HCT116 (cell line): ENCODE measurements around the gene PAX5. TPM values are rescaled to one million over a fixed set of nuclear protein-coding genes. Genes with fewer than 3 reads are reported as not detected.

ENCODE experiments used
- ATAC-seq: fragments of 200-7000 bp; cut with Tn5 transposase; 2 replicates; pipeline ENCODE4 v1.9.1; 2020; ENCODE audit warnings: mild to moderate bottlenecking, moderate library complexity
- BruUV-seq: library from RNA; stranded (reverse); fragments of 400-500 nt; replicated peaks from 2 replicates; lab custom pipeline; 2021; lab: Mats Ljungman, UMichigan
- CTCF ChIA-PET: fragments of 300-600 bp; sonication (Branson Sonifier 250); formaldehyde crosslinking; loops from one replicate; lab custom pipeline; 2021; ENCODE audit warnings: antibody characterized with exemption; lab: Charles Lee
- POLR2A ChIA-PET: fragments of 300-600, 350-600 bp; sonication (Branson Sonifier 250); formaldehyde crosslinking; loops from one replicate; lab custom pipeline; 2021; ENCODE audit warnings: antibody characterized with exemption; lab: Charles Lee
- RAD21 ChIA-PET, 2 experiments: fragments of 300-600 bp; sonication (Branson Sonifier 250); formaldehyde crosslinking; loops; one replicate each; lab custom pipeline; 2023; ENCODE audit warnings: low total read pairs in 2 of 2; ENCODE audit not compliant: uncharacterized antibody in 2 of 2, unreplicated experiment in 2 of 2, low non-redundant PET in 1 of 2; lab: Charles Lee
- DNase-seq: peaks from one replicate; pipeline ENCODE4 v3.0.0-alpha.2; 2010; ENCODE audit warnings: low read depth, low spot score
- H2AFZ ChIP-seq: fragments of 200-600 bp; shearing (Covaris generic), sonication (generic); 2 replicates; pipeline ENCODE4 v1.6.1; 2017; ENCODE audit warnings: low read depth, mixed run types, mixed read lengths, antibody characterized with exemption, low read length; ENCODE audit not compliant: poor library complexity, severe bottlenecking
- H3K27ac ChIP-seq: 2 replicates; pipeline ENCODE4 v1.5.1; 2012; ENCODE audit warnings: low read depth, low read length
- H3K27me3 ChIP-seq: fragments of 200-600 bp; sonication (generic); 2 replicates; pipeline ENCODE4 v1.6.1; 2016; ENCODE audit warnings: mixed run types, low read length, mixed read lengths; ENCODE audit not compliant: insufficient read depth
- H3K36me3 ChIP-seq, 2 experiments: fragments of 200-500 bp in 1 of 2; fragments of 200-600 bp in 1 of 2; sonication (Bioruptor generic) in 1 of 2; sonication (generic) in 1 of 2; 2 replicates each; pipeline versions ENCODE4 v1.5.1 to v1.6.1; 2014 to 2016; ENCODE audit warnings: low read length in 2 of 2, inconsistent platforms in 1 of 2, mixed read lengths in 1 of 2, mixed run types in 1 of 2; ENCODE audit not compliant: insufficient read depth in 2 of 2, control insufficient read depth in 1 of 2
- H3K4me1 ChIP-seq, 2 experiments: fragments of 200-600 bp in 1 of 2; sonication (generic) in 1 of 2; 2 replicates each; pipeline versions ENCODE4 v1.5.1 to v1.6.1; 2012 to 2017; ENCODE audit warnings: low read length in 2 of 2, inconsistent platforms in 1 of 2, mild to moderate bottlenecking in 1 of 2, mixed read lengths in 1 of 2, mixed run types in 1 of 2, moderate library complexity in 1 of 2; ENCODE audit not compliant: insufficient read depth in 2 of 2, control insufficient read depth in 1 of 2
- H3K4me2 ChIP-seq: fragments of 200-600 bp; sonication (generic); 2 replicates; pipeline ENCODE4 v1.6.1; 2017; ENCODE audit warnings: mixed run types, low read length, mixed read lengths
- H3K4me3 ChIP-seq, 2 experiments: fragments of 200-600 bp in 1 of 2; sonication (generic) in 1 of 2; replicated peaks in 1 of 2; 2 replicates each; pipeline ENCODE4 v1.5.1; 2011 to 2016; ENCODE audit warnings: low read length in 2 of 2, control low read depth in 1 of 2, low read depth in 1 of 2, mild to moderate bottlenecking in 1 of 2, mixed read lengths in 1 of 2, mixed run types in 1 of 2
- H3K79me2 ChIP-seq: fragments of 200-600 bp; sonication (generic); 2 replicates; pipeline ENCODE4 v1.6.1; 2017; ENCODE audit warnings: mild to moderate bottlenecking, mixed run types, low read length, moderate library complexity, mixed read lengths; ENCODE audit not compliant: insufficient read depth
- H3K9ac ChIP-seq: fragments of 200-600 bp; sonication (generic); 2 replicates; pipeline ENCODE4 v1.6.1; 2016; ENCODE audit warnings: low read length, mixed read lengths
- H3K9me2 ChIP-seq: fragments of 200-600 bp; sonication (generic), shearing (Covaris generic); 2 replicates; pipeline ENCODE4 v1.6.1; 2017; ENCODE audit warnings: mixed run types, mild to moderate bottlenecking, moderate library complexity; ENCODE audit not compliant: insufficient read depth
- H3K9me3 ChIP-seq, 2 experiments: fragments of 200-500 bp in 1 of 2; fragments of 200-600 bp in 1 of 2; sonication (Bioruptor generic) in 1 of 2; sonication (generic) in 1 of 2; 2 replicates each; pipeline ENCODE4 v1.6.1; 2014 to 2017; ENCODE audit warnings: low read length in 2 of 2, mixed read lengths in 2 of 2, inconsistent platforms in 1 of 2, low read depth in 1 of 2, mild to moderate bottlenecking in 1 of 2, mixed run types in 1 of 2, moderate library complexity in 1 of 2; ENCODE audit not compliant: control insufficient read depth in 1 of 2, insufficient read depth in 1 of 2
- H4K20me1 ChIP-seq: fragments of 200-600 bp; sonication (generic), shearing (Covaris generic); 2 replicates; pipeline ENCODE4 v1.6.1; 2017; ENCODE audit warnings: mixed run types, mild to moderate bottlenecking, moderate library complexity; ENCODE audit not compliant: insufficient read depth
- CEBPB ChIP-seq: IDR thresholded peaks from 2 replicates; pipeline ENCODE4 v1.6.1; 2012; ENCODE audit warnings: low read depth
- ELF1 ChIP-seq: IDR thresholded peaks from 2 replicates; pipeline ENCODE4 v1.6.1; 2012; ENCODE audit warnings: low read depth, borderline replicate concordance
- EZH2phosphoT487 ChIP-seq: fragments of 200-600 bp; IDR thresholded peaks from 2 replicates; pipeline ENCODE4 v1.6.1; 2018; ENCODE audit warnings: antibody characterized with exemption, borderline replicate concordance
- JUND ChIP-seq: IDR thresholded peaks from 2 replicates; pipeline ENCODE4 v1.6.1; 2012
- POLR2A ChIP-seq: IDR thresholded peaks from 2 replicates; pipeline ENCODE4 v1.7.0; 2011; ENCODE audit warnings: borderline replicate concordance; ENCODE audit not compliant: insufficient read depth, insufficient read length; ENCODE audit errors: extremely low read depth
- POLR2AphosphoS5 ChIP-seq: IDR thresholded peaks from 2 replicates; pipeline ENCODE4 v1.6.1; 2011; ENCODE audit warnings: mild to moderate bottlenecking, low read depth, low read length, moderate library complexity
- RAD21 ChIP-seq: IDR thresholded peaks from 2 replicates; pipeline ENCODE4 v1.6.1; 2012; ENCODE audit warnings: low read depth, mild to moderate bottlenecking
- TCF7L2 ChIP-seq: IDR thresholded peaks from 2 replicates; pipeline ENCODE4 v1.7.0; 2011; ENCODE audit warnings: borderline replicate concordance, inconsistent platforms; ENCODE audit not compliant: insufficient read depth, insufficient read length; ENCODE audit errors: extremely low read depth
- ZNF274 ChIP-seq: fragments of 200-500 bp; sonication (Bioruptor generic); IDR thresholded peaks from 2 replicates; pipeline ENCODE4 v1.6.1; 2014; ENCODE audit warnings: mild to moderate bottlenecking, low read depth, low read length, inconsistent platforms
- intact Hi-C: fragments of 100-400 bp; cut with micrococcal nuclease; formaldehyde crosslinking; loops from 2 replicates; pipeline ENCODE4 v1.10.0; 2022
- total RNA-seq: library from RNA; stranded (reverse); gene quantifications from one replicate; pipeline ENCODE4 v1.2.1, GENCODE V29; 2021; ENCODE audit not compliant: unreplicated experiment
- TF ChIP-seq, protein P1 (sequence below): IDR thresholded peaks from 2 replicates; pipeline ENCODE4 v1.6.1; 2011; ENCODE audit warnings: mild to moderate bottlenecking, low read length, moderate library complexity; ENCODE audit not compliant: insufficient replicate concordance; ENCODE audit errors: extremely low read depth
- TF ChIP-seq, protein P2 (sequence below): IDR thresholded peaks from 2 replicates; pipeline ENCODE4 v1.6.1; 2012
- TF ChIP-seq, protein P3 (sequence below), 3 experiments: fragments of 200-600 bp in 1 of 3; sonication (generic) in 1 of 3; IDR thresholded peaks in 2 of 3; conservative IDR thresholded peaks in 1 of 3; 2 replicates each; pipeline ENCODE4 v1.5.1; 2012 to 2017; ENCODE audit warnings: low read depth in 2 of 3, low read length in 2 of 3, antibody characterized with exemption in 1 of 3, borderline replicate concordance in 1 of 3, control low read depth in 1 of 3, mild to moderate bottlenecking in 1 of 3, mixed read lengths in 1 of 3, mixed run types in 1 of 3, moderate library complexity in 1 of 3; ENCODE audit not compliant: insufficient read depth in 1 of 3

The PAX5 gene
- total RNA-seq, 1 experiment from 2014 or later, result 0.17 TPM

DNA sequence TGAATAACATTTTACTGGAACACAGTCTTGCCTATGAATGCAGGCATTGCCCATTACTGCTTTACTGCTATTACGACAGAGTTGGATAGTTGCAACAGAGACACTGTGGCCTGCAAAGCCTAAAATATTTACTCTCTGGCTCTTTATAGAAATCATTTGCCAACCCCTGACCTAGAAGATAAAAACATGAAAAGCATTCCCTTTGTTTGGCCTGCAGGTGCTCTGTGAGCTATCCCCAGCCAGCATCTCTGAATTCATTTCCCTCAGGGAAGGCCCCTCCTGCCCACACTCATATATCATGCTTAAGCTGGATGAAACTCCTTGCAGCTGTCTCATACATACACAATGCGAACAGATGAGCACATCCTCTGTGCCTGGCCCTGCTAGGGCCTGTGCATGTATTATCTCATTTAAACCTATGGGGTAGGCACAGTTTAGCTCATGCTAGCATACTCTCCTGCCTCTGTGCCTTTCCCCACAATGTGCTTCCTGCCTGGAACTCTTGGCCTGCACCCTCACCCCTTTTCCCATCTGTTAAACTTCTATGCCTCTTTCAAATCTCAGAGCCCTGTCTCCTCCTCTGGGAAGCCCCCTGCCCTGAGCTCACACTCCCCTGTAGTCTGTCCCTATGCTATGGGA lies 193.1 kb downstream of the PAX5 start:
- no peaks in the 10 kb centered on the region for H3K79me2 ChIP-seq
- POLR2A ChIA-PET, result no interaction called here
- H3K9ac ChIP-seq, result no peak overlapping the region
- no peaks in the 10 kb centered on the region for H3K27me3 ChIP-seq
- CTCF ChIA-PET, result no interaction called here
- H3K9me3 ChIP-seq, result no peaks in the 10 kb centered on the region
- H4K20me1 ChIP-seq, result no peaks in the 10 kb centered on the region
- no TSS peak for BruUV-seq
- H3K9me2 ChIP-seq, result no peaks in the 10 kb centered on the region
- no peak overlapping the region for H2AFZ ChIP-seq
- no peaks in the 10 kb centered on the region for H3K36me3 ChIP-seq
- no peak overlapping the region for H3K27ac ChIP-seq
- RAD21 ChIA-PET, result no interaction called here
- no peak overlapping the region for H3K4me2 ChIP-seq
- no peaks in the 10 kb centered on the region for H3K4me1 ChIP-seq
- intact Hi-C loops, result no loop called here
- TF ChIP-seq POLR2A (no peak), TCF7L2 (no peak), ZNF274 (no peak), JUND (no peak)
- TF ChIP-seq, protein P1, sequence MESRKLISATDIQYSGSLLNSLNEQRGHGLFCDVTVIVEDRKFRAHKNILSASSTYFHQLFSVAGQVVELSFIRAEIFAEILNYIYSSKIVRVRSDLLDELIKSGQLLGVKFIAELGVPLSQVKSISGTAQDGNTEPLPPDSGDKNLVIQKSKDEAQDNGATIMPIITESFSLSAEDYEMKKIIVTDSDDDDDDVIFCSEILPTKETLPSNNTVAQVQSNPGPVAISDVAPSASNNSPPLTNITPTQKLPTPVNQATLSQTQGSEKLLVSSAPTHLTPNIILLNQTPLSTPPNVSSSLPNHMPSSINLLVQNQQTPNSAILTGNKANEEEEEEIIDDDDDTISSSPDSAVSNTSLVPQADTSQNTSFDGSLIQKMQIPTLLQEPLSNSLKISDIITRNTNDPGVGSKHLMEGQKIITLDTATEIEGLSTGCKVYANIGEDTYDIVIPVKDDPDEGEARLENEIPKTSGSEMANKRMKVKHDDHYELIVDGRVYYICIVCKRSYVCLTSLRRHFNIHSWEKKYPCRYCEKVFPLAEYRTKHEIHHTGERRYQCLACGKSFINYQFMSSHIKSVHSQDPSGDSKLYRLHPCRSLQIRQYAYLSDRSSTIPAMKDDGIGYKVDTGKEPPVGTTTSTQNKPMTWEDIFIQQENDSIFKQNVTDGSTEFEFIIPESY, result no peak
- H3K4me3 ChIP-seq, result no peak overlapping the region
- no peak for ATAC-seq
- DNase-seq, result no peak

DNA sequence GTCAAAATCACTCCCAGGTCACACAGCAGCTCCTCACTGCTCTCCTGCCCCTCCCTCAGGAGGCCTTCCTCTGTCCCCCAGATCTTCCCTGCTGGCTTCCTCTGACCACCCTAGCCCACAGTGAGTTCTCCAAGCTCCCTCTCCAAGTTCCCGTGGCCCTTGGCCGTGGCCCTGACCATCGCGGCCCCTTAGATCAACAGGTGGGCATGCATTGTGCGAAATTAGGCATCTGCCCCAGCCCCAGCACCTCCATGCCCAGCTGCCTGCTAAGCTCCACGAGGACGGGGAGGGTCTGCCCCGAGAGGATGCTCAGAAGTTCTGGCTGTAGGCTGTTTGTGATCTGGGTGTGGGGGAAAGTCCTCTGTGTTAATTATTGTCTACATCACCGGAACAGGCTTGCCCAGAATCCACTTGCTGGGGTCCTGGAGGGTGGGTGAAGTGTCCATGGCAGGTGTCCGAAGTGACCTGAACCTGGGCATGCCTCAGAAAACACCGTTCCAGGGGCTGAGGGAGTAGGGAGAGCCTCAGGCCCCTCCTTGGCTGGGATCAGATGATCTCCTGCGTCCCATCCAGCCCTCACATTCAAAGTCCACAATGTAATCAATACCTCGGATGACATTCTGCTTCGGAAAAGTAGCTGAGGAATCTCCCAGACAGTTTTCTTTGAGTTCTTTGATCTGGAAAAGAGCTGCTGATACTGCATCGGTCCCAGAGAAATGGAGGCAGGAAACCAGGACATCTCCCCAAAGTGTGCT lies 194.8 kb downstream of the PAX5 start:
- Histone ChIP-seq H4K20me1 (no peaks in the 10 kb centered on the region), H3K27ac (no peak overlapping the region), H3K36me3 (no peaks in the 10 kb centered on the region), H2AFZ (no peak overlapping the region), H3K4me1 (no peaks in the 10 kb centered on the region), H3K9me2 (no peaks in the 10 kb centered on the region), H3K4me2 (no peak overlapping the region), H3K9me3 (no peaks in the 10 kb centered on the region), H3K9ac (no peak overlapping the region), H3K4me3 (no peak overlapping the region), H3K79me2 (no peaks in the 10 kb centered on the region), H3K27me3 (no peaks in the 10 kb centered on the region)
- CTCF ChIA-PET, result no interaction called here
- POLR2A ChIA-PET, result no interaction called here
- BruUV-seq, result no TSS peak
- intact Hi-C loops, result no loop called here
- no peak for ATAC-seq
- RAD21 ChIA-PET, result no interaction called here
- no peak for DNase-seq
- TF ChIP-seq RAD21 (no peak), EZH2phosphoT487 (no peak), POLR2AphosphoS5 (no peak), CEBPB (no peak), ELF1 (no peak)
- TF ChIP-seq, protein P2, sequence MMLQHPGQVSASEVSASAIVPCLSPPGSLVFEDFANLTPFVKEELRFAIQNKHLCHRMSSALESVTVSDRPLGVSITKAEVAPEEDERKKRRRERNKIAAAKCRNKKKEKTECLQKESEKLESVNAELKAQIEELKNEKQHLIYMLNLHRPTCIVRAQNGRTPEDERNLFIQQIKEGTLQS, result no peak
- TF ChIP-seq, protein P1, result no peak
- TF ChIP-seq, protein P3, sequence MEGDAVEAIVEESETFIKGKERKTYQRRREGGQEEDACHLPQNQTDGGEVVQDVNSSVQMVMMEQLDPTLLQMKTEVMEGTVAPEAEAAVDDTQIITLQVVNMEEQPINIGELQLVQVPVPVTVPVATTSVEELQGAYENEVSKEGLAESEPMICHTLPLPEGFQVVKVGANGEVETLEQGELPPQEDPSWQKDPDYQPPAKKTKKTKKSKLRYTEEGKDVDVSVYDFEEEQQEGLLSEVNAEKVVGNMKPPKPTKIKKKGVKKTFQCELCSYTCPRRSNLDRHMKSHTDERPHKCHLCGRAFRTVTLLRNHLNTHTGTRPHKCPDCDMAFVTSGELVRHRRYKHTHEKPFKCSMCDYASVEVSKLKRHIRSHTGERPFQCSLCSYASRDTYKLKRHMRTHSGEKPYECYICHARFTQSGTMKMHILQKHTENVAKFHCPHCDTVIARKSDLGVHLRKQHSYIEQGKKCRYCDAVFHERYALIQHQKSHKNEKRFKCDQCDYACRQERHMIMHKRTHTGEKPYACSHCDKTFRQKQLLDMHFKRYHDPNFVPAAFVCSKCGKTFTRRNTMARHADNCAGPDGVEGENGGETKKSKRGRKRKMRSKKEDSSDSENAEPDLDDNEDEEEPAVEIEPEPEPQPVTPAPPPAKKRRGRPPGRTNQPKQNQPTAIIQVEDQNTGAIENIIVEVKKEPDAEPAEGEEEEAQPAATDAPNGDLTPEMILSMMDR (IDR thresholded peaks at IDR 0.05 in 2 of 3, conservative IDR thresholded peaks at IDR 0.05 in 1 of 3; ENCODE audit: borderline replicate concordance in 1 of 3, insufficient read depth in 1 of 3, low read depth in 2 of 3, low read length in 2 of 3), result no peak
